Bone marrow (tissue), 2 donors: ENCODE data around the gene NACC2.

Experiments used
- DNase-seq, 2 donors: peaks; one replicate each; lab custom pipeline; 2025; lab: John Stamatoyannopoulos, UW

NACC2 gene

GRCh38 chr9:136129176-136129575 is 34.1 kb upstream of the NACC2 start:
- DNase-seq = no peak

DNA sequence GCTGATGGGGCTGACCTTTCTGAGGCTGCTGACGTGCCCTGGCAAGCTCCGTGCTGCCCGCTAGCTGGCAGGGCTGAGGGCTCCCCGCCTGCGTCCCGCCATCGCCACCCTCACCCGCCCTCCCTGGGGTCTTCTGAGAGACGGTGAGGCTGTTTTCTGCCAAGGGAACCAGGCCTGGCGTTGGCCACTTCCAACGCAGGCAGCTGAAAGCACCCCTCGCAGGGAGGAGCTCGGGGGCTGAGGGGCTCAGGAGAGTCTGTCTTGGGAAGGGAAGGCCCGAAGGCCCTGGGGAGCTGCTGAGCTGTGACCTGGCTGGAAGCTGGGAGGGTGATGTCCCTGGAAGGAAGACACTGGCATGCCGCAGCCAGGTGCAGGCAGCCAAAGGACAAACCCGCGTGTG is 33.3 kb upstream of the NACC2 start:
- no peak for DNase-seq

GRCh38 chr9:136127313-136127712 is 32.2 kb upstream of the NACC2 start:
- no peak for DNase-seq

DNA sequence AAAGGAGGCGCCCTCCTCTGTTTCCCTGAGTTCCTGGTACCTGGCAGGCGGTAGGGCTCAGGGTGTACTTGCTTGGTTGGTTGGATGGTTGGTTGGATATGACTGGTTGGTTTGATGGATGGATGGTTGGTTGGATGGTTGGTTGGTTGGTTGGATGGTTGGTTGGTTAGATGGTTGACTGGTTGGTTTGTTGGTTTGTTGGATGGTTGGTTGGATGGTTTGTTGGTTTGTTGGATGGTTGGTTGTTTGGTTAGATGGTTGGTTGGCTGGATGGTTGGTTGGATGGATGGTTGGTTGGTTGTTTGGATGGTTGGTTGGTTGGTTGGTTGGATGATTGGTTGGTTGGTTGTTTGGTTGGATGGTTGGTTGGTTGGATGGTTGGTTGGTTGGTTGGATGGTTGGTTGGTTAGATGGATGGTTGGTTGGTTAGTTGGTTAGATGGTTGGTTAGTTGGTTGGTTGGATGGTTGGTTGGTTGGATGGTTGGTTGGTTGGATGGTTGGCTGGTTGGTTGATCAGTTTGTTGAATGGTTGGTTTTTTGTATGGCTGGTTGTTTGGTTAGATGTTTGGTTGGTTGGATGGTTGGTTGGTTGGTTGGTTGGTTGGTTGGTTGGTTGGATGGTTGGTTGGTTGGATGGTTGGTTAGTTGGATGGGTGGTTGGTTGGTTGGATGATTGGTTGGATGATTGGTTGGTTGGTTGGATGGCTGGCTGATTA is 30.0 kb upstream of the NACC2 start:
- no peak for DNase-seq

DNA sequence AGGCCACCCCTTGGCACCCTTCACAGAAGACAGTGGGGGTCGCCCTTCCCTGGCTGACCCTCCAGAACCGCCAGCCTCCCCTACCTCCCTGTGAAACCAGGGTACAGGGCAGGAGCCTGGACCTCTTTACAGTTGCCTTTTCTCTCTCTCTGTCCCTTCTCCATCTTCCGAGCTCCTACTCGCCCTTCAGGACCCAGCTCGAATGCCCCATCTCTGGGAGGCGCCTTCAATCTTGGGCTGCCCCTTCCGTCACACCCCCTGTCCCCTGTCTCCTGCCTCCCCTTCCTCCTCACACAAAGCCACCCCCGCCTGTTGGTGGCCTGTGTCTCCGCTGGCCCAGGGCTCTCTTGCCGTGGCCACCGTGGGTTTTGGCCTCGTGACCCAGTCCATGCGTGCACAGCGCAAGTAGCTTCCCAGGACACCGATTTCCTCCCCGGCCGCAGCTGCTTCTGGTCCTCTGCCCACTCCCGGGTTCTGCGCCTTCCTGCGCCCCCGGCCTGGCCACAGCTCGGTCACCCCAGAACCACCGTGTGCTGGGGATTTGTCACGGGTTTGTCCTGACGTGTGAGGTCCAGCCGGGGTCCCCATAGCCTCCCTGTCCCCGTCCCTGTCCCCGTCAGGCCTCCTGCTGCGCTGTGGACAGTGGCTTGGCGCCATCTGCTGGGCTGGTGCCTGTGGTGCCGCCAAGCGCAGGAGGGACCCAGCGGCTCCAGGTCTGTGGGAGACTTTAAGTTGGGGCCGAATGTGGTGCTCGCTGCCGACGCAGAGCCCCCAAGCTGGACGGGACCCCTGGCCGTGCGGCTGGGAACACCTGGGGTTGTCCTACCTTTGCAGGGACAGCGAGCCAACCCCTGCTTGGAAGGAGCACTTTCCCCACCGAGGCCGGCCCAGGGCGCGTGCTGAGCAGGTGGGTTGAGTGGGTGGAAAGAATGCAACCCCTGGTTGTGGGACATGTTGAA is 27.6 kb upstream of the NACC2 start:
- peak; percentile 39 to 62 for DNase-seq

GRCh38 chr9:136121801-136122200 is 26.7 kb upstream of the NACC2 start:
- no peak for DNase-seq

GRCh38 chr9:136120438-136120844 is 25.4 kb upstream of the NACC2 start:
- no peak for DNase-seq

- DNase-seq = no peak
Measured at GRCh38 chr9:136119883-136120393, 24.8 kb upstream of the NACC2 start.

DNA sequence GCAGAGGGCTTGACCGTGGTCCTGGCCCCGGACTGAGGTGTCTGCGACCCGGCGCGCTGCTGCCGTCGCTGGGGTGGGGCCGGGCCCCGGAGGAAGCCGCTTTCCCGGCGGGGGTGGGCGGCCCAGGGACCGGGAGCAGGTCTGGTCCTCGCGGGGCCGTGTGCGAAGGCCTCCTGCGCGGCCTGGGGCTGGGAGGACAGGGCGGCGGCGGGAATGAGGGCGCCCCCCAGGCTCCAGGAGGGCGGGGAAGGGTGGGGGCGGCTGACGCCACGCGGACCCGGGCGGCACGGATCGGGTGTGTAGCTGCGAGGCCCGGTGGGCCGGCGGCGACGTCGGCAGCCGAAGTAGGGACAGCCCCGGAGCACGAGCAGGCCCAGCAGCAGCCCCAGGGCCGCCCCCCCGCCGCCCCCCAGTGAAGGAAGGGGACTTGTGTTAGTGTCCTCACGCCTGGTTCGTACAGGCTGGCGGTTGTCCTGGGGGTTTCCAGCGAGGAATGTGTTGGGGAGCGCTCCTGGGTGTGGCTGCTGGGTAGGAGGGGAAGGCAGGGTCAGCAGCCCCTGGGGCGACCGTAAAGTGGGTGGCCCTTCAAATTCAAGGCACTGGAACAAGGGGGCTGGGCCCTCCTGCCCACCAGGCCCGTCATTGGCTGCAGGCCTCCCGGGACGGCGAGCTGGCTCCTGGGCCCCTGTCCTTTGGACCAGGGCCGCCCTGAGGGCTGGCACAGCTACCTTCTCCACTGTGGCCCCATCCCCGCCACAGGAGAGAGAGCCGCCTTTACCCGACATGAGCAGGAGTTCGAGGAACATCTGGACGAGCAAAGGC is 24.2 kb upstream of the NACC2 start:
- no peak for DNase-seq

GRCh38 chr9:136118320-136119060 is 23.4 kb upstream of the NACC2 start, which contains the start of gene TMEM250:
TMEM250 (minus strand) TSS chr9:136118875; CDS start chr9:136116900, 1,975 bp downstream.
- DNase-seq = peak; percentile 85 to 90

DNA sequence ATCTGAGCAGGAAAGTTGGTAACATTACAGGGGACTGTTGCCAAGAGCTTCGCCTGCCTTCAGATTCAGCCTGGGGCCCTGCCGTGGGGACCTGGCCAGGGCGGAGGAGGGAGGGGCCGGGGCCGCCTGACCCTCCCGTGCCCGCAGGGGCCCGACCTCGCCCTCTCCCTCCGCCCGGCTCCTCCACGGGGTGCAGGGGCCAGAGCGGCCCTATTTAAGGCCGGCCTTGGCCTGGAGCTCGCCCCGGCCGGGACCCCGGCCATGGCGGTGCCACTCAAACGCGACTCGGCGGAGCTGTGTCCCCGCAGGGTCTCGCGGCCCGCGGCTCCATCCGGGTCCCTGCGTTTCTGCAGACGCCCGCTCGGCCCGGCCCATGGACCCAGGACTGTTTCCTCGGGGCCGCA is 22.8 kb upstream of the NACC2 start:
- DNase-seq = no peak

- no peak for DNase-seq
Measured at GRCh38 chr9:136117291-136117915, 22.3 kb upstream of the NACC2 start.

GRCh38 chr9:136116360-136117098 is 21.4 kb upstream of the NACC2 start:
- no peak for DNase-seq

DNA sequence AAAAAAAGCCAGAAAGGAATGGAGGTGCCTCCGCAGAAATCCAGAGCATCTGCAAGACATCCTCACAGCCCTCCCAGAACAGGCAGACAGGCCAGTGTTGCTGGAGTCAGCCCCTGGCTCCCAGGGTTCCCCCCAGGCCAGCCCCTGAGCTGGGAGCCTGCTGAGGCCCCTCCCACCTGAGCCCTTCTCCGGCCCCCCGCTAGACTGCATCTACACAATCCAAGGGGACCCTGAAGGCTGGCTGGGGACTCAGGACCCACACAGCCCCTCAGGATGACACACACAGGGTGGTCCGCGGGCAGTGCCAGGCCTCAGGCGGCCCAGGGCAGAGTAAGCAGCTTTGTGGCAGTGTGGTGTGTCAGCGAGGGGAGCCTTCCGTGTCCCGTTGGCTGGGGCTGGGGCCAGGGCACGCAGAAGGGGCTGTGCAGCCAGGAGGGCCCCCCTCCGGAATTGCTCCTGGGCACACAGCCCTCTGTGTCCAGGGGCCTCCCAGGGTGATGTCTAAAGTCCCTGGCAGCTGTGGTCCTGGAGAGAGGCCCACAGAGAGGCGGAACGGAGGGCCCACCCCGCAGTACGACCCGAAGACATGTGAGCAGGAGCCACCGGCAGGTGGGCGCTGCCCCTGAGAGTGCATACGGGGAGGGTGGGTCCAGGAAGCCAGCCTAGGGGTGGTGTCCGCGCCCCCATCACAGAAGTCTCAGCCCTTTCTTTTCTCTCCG is 20.7 kb upstream of the NACC2 start:
- no peak for DNase-seq

GRCh38 chr9:136115206-136115605 is 20.1 kb upstream of the NACC2 start:
- DNase-seq = no peak

GRCh38 chr9:136114610-136115009 is 19.5 kb upstream of the NACC2 start:
- DNase-seq = no peak

DNA sequence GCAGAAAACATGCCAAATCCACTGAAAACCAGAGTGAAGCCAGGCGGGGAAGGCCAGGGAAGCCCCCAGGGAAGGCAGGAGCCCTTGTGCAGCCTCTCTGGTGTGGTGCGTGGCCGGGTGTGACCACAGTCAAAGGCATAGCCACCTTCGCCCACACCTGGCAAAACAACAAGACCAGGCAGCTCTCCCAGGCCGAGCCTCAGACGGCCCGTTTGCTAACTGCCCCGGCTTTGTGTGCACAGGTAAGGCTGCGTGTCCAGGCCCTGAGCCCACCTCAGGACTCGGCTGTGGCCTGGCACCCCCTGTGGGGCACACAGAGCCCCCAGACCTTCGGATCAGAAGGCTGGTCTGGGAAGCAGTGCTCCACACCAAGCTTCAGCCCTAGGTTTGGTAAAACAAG is 17.5 kb upstream of the NACC2 start:
- no peak for DNase-seq

DNA sequence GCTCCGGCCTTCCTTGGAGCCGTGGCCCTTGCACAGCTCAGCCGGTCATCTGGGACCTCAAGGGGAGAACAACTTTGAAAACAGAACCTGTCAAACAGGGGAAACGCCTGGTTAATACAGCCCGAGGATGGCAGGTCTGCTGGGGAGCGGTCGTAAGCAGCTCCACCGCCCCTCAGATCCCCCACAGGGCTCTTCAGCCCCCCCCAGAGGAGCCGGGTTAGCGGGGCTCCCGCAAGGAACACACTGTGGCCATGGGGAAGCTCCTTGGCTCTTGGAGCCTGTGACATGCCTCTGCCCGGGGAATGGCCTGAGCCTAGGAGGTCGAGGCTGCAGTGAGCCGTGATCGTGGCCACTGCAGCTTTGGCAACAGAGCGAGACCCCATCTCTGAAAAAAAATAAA is 16.8 kb upstream of the NACC2 start:
- DNase-seq = no peak

DNA sequence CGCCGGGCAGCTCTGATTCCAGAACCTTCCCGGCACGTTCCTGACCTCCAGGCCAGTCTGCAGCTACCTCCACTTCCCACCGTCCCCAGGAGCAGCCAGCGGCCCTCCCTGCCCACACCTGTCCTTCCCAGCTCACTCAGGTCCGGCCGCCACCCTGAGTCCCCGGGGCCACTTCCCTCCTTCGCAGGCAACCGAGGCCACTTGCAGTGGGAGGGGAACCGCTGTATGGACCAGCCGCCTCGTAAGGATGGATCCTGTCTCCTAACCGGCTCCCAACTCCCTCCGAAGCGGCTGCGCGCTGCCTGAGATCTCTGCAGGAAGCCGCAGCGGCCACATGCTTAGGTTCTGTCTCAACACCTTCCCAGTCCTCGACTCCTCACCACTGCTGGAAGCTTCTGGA is 16.1 kb upstream of the NACC2 start:
- DNase-seq = no peak
